OCI-LY1 (cell line): ENCODE results near the gene MTO1.

Experiments
- H2AFZ ChIP-seq: fragments of 200-600 bp; sonication (generic), shearing (Covaris generic); 2 replicates; pipeline ENCODE4 v1.6.0; 2014; ENCODE audit warnings: antibody characterized with exemption, mild to moderate bottlenecking, low read length
- H3F3A ChIP-seq: fragments of 200-600 bp; sonication (generic), shearing (Covaris generic); 2 replicates; pipeline ENCODE4 v1.6.0; 2014; ENCODE audit warnings: mild to moderate bottlenecking, antibody characterized with exemption, low read length, moderate library complexity; ENCODE audit not compliant: insufficient read depth
- H3K27ac ChIP-seq: fragments of 200-600 bp; sonication (generic); 2 replicates; pipeline ENCODE4 v1.5.1; 2014; ENCODE audit warnings: low read length, mixed run types, mild to moderate bottlenecking, low read depth; ENCODE audit not compliant: poor library complexity, severe bottlenecking
- H3K27me3 ChIP-seq: fragments of 200-600 bp; sonication (generic); 2 replicates; pipeline ENCODE4 v1.6.0; 2014; ENCODE audit warnings: antibody characterized with exemption, mild to moderate bottlenecking, low read length, moderate library complexity; ENCODE audit not compliant: insufficient read depth
- H3K36me3 ChIP-seq: fragments of 200-600 bp; sonication (generic); 2 replicates; pipeline ENCODE4 v1.6.1; 2014; ENCODE audit warnings: mild to moderate bottlenecking, antibody characterized with exemption, low read length, moderate library complexity, mixed read lengths; ENCODE audit not compliant: insufficient read depth
- H3K4me1 ChIP-seq: fragments of 200-600 bp; sonication (generic); 2 replicates; pipeline ENCODE4 v1.5.1; 2014; ENCODE audit warnings: mild to moderate bottlenecking, low read length, moderate library complexity; ENCODE audit not compliant: insufficient read depth, severe bottlenecking
- H3K4me2 ChIP-seq: fragments of 200-600 bp; sonication (generic), shearing (Covaris generic); 2 replicates; pipeline ENCODE4 v1.6.1; 2014; ENCODE audit warnings: low read length
- H3K4me3 ChIP-seq: fragments of 200-600 bp; sonication (generic); 2 replicates; pipeline ENCODE4 v1.5.1; 2014; ENCODE audit warnings: low read length, low read depth, mild to moderate bottlenecking, mixed read lengths; ENCODE audit not compliant: poor library complexity, severe bottlenecking
- H3K79me2 ChIP-seq: fragments of 200-600 bp; shearing (Covaris generic); 2 replicates; pipeline ENCODE4 v1.6.1; 2016; ENCODE audit warnings: mixed run types, low read length, mixed read lengths; ENCODE audit not compliant: insufficient read depth
- H3K9ac ChIP-seq: fragments of 200-600 bp; sonication (generic), shearing (Covaris generic); 2 replicates; pipeline ENCODE4 v1.6.1; 2014; ENCODE audit warnings: mild to moderate bottlenecking, low read length, mixed read lengths
- H3K9me2 ChIP-seq: fragments of 200-600 bp; sonication (generic), shearing (Covaris generic); 2 replicates; pipeline ENCODE4 v1.6.1; 2014; ENCODE audit warnings: low read depth, mild to moderate bottlenecking, low read length, mixed read lengths
- H3K9me3 ChIP-seq: fragments of 200-600 bp; shearing (Covaris generic); 2 replicates; pipeline ENCODE4 v1.6.1; 2014; ENCODE audit warnings: low read length, mixed read lengths
- H4K20me1 ChIP-seq: fragments of 200-600 bp; sonication (generic), shearing (Covaris generic); 2 replicates; pipeline ENCODE4 v1.6.0; 2016; ENCODE audit warnings: mild to moderate bottlenecking, low read length; ENCODE audit not compliant: insufficient read depth
- CTCF ChIP-seq: fragments of 200-600 bp; sonication (generic), shearing (Covaris generic); IDR thresholded peaks from 2 replicates; pipeline ENCODE4 v1.5.1; 2017; ENCODE audit warnings: mild to moderate bottlenecking, antibody characterized with exemption, low read length, moderate library complexity, mixed read lengths
- EZH2 ChIP-seq: fragments of 200-600 bp; sonication (generic), shearing (Covaris generic); IDR thresholded peaks from 2 replicates; pipeline ENCODE4 v1.8.0; 2017; ENCODE audit warnings: borderline replicate concordance, mixed run types, mild to moderate bottlenecking, antibody characterized with exemption, low read length, moderate library complexity, mixed read lengths

MTO1 gene

GRCh38 chr6:73506246-73506645 is 44.7 kb downstream of the MTO1 start:
- Histone ChIP-seq H3K27me3 (no peaks in the 10 kb centered on the region), H3F3A (no peaks in the 10 kb centered on the region), H3K9me2 (no peaks in the 10 kb centered on the region), H3K9ac (no peak overlapping the region), H3K36me3 (peaks cover 33% of the 10 kb centered on the region), H3K9me3 (no peaks in the 10 kb centered on the region), H4K20me1 (no peaks in the 10 kb centered on the region), H3K4me1 (no peaks in the 10 kb centered on the region), H2AFZ (no peak overlapping the region), H3K27ac (no peak overlapping the region), H3K4me3 (no peak overlapping the region), H3K79me2 (no peaks in the 10 kb centered on the region), H3K4me2 (no peak overlapping the region)
- TF ChIP-seq EZH2 (no peak), CTCF (no peak)

GRCh38 chr6:73508776-73509175 is 47.2 kb downstream of the MTO1 start:
- Histone ChIP-seq H3K9ac (no peak overlapping the region), H3K9me2 (no peaks in the 10 kb centered on the region), H4K20me1 (no peaks in the 10 kb centered on the region), H3K4me3 (no peak overlapping the region), H3K79me2 (no peaks in the 10 kb centered on the region), H2AFZ (no peak overlapping the region), H3K27me3 (no peaks in the 10 kb centered on the region), H3K36me3 (peaks cover 16% of the 10 kb centered on the region), H3K9me3 (no peaks in the 10 kb centered on the region), H3K27ac (no peak overlapping the region), H3F3A (peaks cover 2% of the 10 kb centered on the region; the same call in 1 of the 2 replicates), H3K4me2 (no peak overlapping the region), H3K4me1 (no peaks in the 10 kb centered on the region)
- TF ChIP-seq CTCF = no peak
- TF ChIP-seq EZH2 = no peak

- Histone ChIP-seq H3K4me1 (peaks cover 1% of the 10 kb centered on the region), H3K36me3 (peaks cover 9% of the 10 kb centered on the region), H3K79me2 (no peaks in the 10 kb centered on the region), H3K27me3 (no peaks in the 10 kb centered on the region), H3K4me3 (no peak overlapping the region), H3K27ac (peak overlapping the region; percentile 19), H3F3A (peaks cover 5% of the 10 kb centered on the region), H3K9me2 (no peaks in the 10 kb centered on the region), H4K20me1 (no peaks in the 10 kb centered on the region), H2AFZ (no peak overlapping the region), H3K4me2 (no peak overlapping the region), H3K9ac (no peak overlapping the region), H3K9me3 (no peaks in the 10 kb centered on the region)
- no peak for TF ChIP-seq CTCF
Observed at GRCh38 chr6:73509851-73510250, 48.3 kb downstream of the MTO1 start.
